ENCODE results near the gene IGFLR1.

The IGFLR1 gene

DNA sequence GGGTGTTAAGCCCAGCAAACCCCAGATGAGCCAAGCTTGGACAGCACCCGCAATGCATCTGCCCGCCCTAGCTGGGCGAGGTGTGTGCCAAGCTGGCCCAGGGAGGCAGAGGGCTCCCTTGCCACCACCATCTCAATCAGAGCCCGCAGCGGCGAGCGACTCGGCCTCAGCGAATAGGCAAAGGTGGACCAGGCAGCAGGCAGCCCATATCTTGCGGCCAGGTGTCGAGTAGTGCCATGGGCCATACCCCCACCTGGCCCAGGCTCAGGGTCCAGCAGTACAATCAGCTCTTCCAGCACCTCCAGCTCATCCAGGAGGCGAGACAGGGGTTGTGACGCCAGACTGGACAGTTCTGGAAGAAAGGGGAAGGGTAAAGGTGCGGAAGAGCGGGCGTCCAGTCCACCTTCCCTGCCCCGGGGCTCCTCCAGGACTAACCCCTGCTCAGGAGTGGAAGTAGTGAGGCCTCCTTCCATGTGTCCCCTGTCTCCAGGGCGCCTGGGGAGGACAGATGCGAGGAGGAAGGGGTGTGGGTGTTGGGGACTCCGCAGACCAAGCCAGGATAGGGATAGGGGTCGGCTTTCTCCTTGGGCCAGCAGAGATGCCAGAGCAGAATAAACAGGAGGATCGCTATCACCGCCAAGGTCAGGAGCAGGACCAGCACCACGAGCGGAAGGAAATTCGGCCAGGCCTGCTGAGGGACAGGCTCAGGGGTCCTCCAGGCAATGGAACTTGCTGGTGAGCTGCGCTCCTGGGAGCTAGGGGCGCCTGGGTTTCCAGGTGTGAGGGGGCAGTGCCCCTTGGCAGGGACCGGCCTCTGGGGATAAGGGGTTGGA lies 2.8 kb downstream of the IGFLR1 start:
- peaks cover 42% of the 10 kb centered on the region for H3K36me3 ChIP-seq (ENCODE audit: insufficient read depth, low read length)
- H3K79me2 ChIP-seq (ENCODE audit: insufficient read depth, low read length): no peaks in the 10 kb centered on the region
- H2AFZ ChIP-seq (ENCODE audit: low read length): no peak overlapping the region
- H3K9ac ChIP-seq (ENCODE audit: low read length): peak overlapping the region; percentile 72
- H3K27me3 ChIP-seq (ENCODE audit: insufficient read depth, low read length): no peaks in the 10 kb centered on the region
- H3K4me2 ChIP-seq (ENCODE audit: low read length): peak overlapping the region; percentile 98
- no peaks in the 10 kb centered on the region for H3K9me2 ChIP-seq (ENCODE audit: low read depth, low read length)
- no peak overlapping the region for H3K27ac ChIP-seq (ENCODE audit: low read depth, low read length, poor library complexity, severe bottlenecking)
- no peak for TF ChIP-seq EZH2 (IDR thresholded peaks at IDR 0.05; ENCODE audit: borderline replicate concordance, low read length)
- TF ChIP-seq, protein P1, sequence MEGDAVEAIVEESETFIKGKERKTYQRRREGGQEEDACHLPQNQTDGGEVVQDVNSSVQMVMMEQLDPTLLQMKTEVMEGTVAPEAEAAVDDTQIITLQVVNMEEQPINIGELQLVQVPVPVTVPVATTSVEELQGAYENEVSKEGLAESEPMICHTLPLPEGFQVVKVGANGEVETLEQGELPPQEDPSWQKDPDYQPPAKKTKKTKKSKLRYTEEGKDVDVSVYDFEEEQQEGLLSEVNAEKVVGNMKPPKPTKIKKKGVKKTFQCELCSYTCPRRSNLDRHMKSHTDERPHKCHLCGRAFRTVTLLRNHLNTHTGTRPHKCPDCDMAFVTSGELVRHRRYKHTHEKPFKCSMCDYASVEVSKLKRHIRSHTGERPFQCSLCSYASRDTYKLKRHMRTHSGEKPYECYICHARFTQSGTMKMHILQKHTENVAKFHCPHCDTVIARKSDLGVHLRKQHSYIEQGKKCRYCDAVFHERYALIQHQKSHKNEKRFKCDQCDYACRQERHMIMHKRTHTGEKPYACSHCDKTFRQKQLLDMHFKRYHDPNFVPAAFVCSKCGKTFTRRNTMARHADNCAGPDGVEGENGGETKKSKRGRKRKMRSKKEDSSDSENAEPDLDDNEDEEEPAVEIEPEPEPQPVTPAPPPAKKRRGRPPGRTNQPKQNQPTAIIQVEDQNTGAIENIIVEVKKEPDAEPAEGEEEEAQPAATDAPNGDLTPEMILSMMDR (IDR thresholded peaks at IDR 0.05; ENCODE audit: low read length): no peak
- peaks cover 45% of the 10 kb centered on the region for H3K4me1 ChIP-seq (ENCODE audit: insufficient read depth, low read length, severe bottlenecking)
- no peaks in the 10 kb centered on the region for H3K9me3 ChIP-seq (ENCODE audit: low read length)
- peak overlapping the region; percentile 71 for H3K4me3 ChIP-seq (ENCODE audit: low read depth, low read length, poor library complexity, severe bottlenecking)
- no peaks in the 10 kb centered on the region for H3F3A ChIP-seq (ENCODE audit: insufficient read depth, low read length)
- no peaks in the 10 kb centered on the region for H4K20me1 ChIP-seq (ENCODE audit: insufficient read depth, low read length)

DNA sequence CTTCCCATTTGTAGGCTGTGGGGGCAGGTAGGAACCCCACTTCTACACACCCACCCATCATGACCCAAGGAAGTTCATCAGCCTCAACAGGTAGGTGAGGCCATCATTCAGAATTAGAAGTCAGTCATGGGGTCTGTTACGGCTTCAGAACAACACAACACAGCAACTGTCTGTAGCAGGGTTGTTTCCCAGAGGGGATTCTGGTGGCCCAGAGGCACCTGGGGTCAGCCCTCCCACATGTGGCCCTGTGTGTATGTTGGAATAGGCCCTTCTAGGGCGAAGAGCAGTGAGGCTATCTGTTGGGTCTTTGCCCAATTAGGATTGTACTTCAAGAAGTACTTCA lies 3.4 kb downstream of the IGFLR1 start:
- Histone ChIP-seq H3F3A (ENCODE audit: insufficient read depth, low read length) (no peaks in the 10 kb centered on the region), H3K4me1 (ENCODE audit: insufficient read depth, low read length, severe bottlenecking) (peaks cover 39% of the 10 kb centered on the region), H2AFZ (ENCODE audit: low read length) (no peak overlapping the region), H3K4me2 (ENCODE audit: low read length) (no peak overlapping the region), H3K4me3 (ENCODE audit: low read depth, low read length, poor library complexity, severe bottlenecking) (no peak overlapping the region), H3K27ac (ENCODE audit: low read depth, low read length, poor library complexity, severe bottlenecking) (no peak overlapping the region), H3K36me3 (ENCODE audit: insufficient read depth, low read length) (peaks cover 49% of the 10 kb centered on the region), H3K27me3 (ENCODE audit: insufficient read depth, low read length) (no peaks in the 10 kb centered on the region), H3K79me2 (ENCODE audit: insufficient read depth, low read length) (no peaks in the 10 kb centered on the region), H3K9ac (ENCODE audit: low read length) (no peak overlapping the region), H4K20me1 (ENCODE audit: insufficient read depth, low read length) (no peaks in the 10 kb centered on the region), H3K9me2 (ENCODE audit: low read depth, low read length) (no peaks in the 10 kb centered on the region), H3K9me3 (ENCODE audit: low read length) (no peaks in the 10 kb centered on the region)
- TF ChIP-seq, protein P1 (IDR thresholded peaks at IDR 0.05; ENCODE audit: low read length): no peak
- no peak for TF ChIP-seq EZH2 (IDR thresholded peaks at IDR 0.05; ENCODE audit: borderline replicate concordance, low read length)

DNA sequence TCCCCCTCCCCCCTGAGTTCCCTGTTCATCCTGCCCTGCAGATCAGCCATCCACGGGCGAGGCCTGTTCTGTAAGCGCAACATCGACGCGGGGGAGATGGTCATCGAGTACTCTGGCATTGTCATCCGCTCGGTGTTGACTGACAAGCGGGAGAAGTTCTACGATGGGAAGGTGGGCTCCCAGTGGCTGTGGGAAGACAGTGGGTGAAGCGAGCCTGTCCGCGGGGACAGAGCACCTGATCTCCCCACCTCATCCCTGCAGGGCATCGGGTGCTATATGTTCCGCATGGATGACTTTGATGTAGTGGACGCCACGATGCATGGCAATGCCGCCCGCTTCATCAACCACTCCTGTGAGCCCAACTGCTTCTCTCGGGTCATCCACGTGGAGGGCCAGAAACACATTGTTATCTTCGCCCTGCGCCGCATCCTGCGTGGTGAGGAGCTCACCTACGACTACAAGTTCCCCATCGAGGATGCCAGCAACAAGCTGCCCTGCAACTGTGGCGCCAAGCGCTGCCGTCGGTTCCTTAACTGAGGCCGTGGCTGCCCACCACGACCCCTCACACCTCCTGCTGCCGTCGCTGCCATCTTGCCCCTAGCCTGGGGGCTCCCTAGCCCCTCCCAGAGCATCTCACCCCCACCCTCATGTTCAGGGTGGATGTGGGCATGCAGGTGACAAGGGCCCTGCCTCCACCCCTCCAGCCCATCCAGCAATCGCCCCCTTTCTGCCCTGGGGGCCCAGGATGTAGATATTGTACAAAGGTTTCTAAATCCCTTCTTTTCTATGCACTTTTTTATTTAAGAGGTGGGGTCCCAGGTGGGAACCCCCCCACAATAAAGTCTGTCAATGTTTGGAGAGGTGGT lies 4.0 kb downstream of the IGFLR1 start:
- TF ChIP-seq EZH2 (IDR thresholded peaks at IDR 0.05; ENCODE audit: borderline replicate concordance, low read length): no peak
- TF ChIP-seq, protein P1 (IDR thresholded peaks at IDR 0.05; ENCODE audit: low read length): no peak
- peaks cover 55% of the 10 kb centered on the region for H3K36me3 ChIP-seq (ENCODE audit: insufficient read depth, low read length)
- no peak overlapping the region for H3K9ac ChIP-seq (ENCODE audit: low read length)
- no peak overlapping the region for H2AFZ ChIP-seq (ENCODE audit: low read length)
- no peaks in the 10 kb centered on the region for H3K27me3 ChIP-seq (ENCODE audit: insufficient read depth, low read length)
- H3K4me3 ChIP-seq (ENCODE audit: low read depth, low read length, poor library complexity, severe bottlenecking): no peak overlapping the region
- no peaks in the 10 kb centered on the region for H3K9me2 ChIP-seq (ENCODE audit: low read depth, low read length)
- H4K20me1 ChIP-seq (ENCODE audit: insufficient read depth, low read length): no peaks in the 10 kb centered on the region
- H3K9me3 ChIP-seq (ENCODE audit: low read length): no peaks in the 10 kb centered on the region
- H3K27ac ChIP-seq (ENCODE audit: low read depth, low read length, poor library complexity, severe bottlenecking): no peak overlapping the region
- peaks cover 33% of the 10 kb centered on the region for H3K4me1 ChIP-seq (ENCODE audit: insufficient read depth, low read length, severe bottlenecking)
- H3K79me2 ChIP-seq (ENCODE audit: insufficient read depth, low read length): no peaks in the 10 kb centered on the region
- H3K4me2 ChIP-seq (ENCODE audit: low read length): no peak overlapping the region
- no peaks in the 10 kb centered on the region for H3F3A ChIP-seq (ENCODE audit: insufficient read depth, low read length)

Measured in OCI-LY1 (cell line).